K562 (cell line): Measurements from ENCODE around the gene SLC24A3. TPM values are rescaled to one million over a fixed set of nuclear protein-coding genes. Genes with fewer than 3 reads are reported as not detected.

Source experiments
- ATAC-seq: fragments of 200-7000 bp; cut with Tn5 transposase; 3 replicates; pipeline ENCODE4 v1.9.1; 2020; ENCODE audit warnings: moderate library complexity
- BruUV-seq: library from RNA; stranded (reverse); fragments of 400-500 nt; replicated peaks from 2 replicates; lab custom pipeline; 2021; lab: Mats Ljungman, UMichigan
- CTCF ChIA-PET: fragments of 300-600 bp; formaldehyde crosslinking; extraction: SDS; loops from one replicate; lab custom pipeline; 2021; ENCODE audit warnings: low intra/inter-chr PET ratio; lab: Yijun Ruan, JAX
- POLR2A ChIA-PET: fragments of 300-600, 350-650 bp; sonication (Branson Sonifier 250); formaldehyde crosslinking; extraction: SDS; loops from one replicate; lab custom pipeline; 2021; ENCODE audit warnings: antibody characterized with exemption, inconsistent platforms; lab: Yijun Ruan, JAX
- DNase-seq, 4 experiments: peaks; one replicate each; pipeline versions ENCODE4 v3.0.0 to v3.0.0-alpha.2; 2011 to 2018; ENCODE audit warnings: low spot score in 3 of 4, mixed read lengths in 3 of 4; ENCODE audit errors: extremely low read depth in 1 of 4
- FAIRE-seq: peaks from 2 replicates; lab custom pipeline; 2011; peaks lifted over from hg19 to GRCh38; lab: Jason Lieb, UNC
- H2AFZ ChIP-seq: 2 replicates; pipeline ENCODE4 v1.6.0; 2011; ENCODE audit warnings: low read depth, low read length, control low read depth, inconsistent platforms
- H3K27ac ChIP-seq: fragments of 200-600 bp; 3 replicates; pipeline ENCODE4 v1.8.0; 2011; ENCODE audit warnings: low read depth, mild to moderate bottlenecking, control low read depth, inconsistent platforms, low read length, moderate library complexity, mixed read lengths; ENCODE audit errors: extremely low read depth
- H3K27me3 ChIP-seq, 2 experiments: fragments of 300-600 bp in 1 of 2; 2 replicates in 1 of 2; 3 replicates in 1 of 2; pipeline versions ENCODE4 v1.6.0 to v1.8.0; 2011; ENCODE audit warnings: inconsistent platforms in 2 of 2, low read length in 2 of 2, mild to moderate bottlenecking in 1 of 2, mixed read lengths in 1 of 2, moderate library complexity in 1 of 2; ENCODE audit not compliant: control insufficient read depth in 2 of 2, insufficient read depth in 2 of 2
- H3K36me3 ChIP-seq: fragments of 300-600 bp; 3 replicates; pipeline ENCODE4 v1.8.0; 2011; ENCODE audit warnings: mild to moderate bottlenecking, low read length, inconsistent platforms; ENCODE audit not compliant: control insufficient read depth, insufficient read depth
- H3K4me1 ChIP-seq, 2 experiments: fragments of 200-600 bp in 1 of 2; replicated peaks in 1 of 2; 2 replicates in 1 of 2; 3 replicates in 1 of 2; pipeline versions ENCODE4 v1.5.1 to v1.8.0; 2011; ENCODE audit warnings: inconsistent platforms in 2 of 2, low read length in 2 of 2, mild to moderate bottlenecking in 1 of 2, mixed read lengths in 1 of 2, moderate library complexity in 1 of 2; ENCODE audit not compliant: control insufficient read depth in 2 of 2, insufficient read depth in 2 of 2
- H3K4me2 ChIP-seq: 2 replicates; pipeline ENCODE4 v1.6.1; 2011; ENCODE audit warnings: low read length, control low read depth, inconsistent platforms, mixed read lengths; ENCODE audit not compliant: insufficient read depth
- H3K4me3 ChIP-seq: fragments of 200-600 bp; sonication (generic), shearing (Covaris generic); 2 replicates; pipeline ENCODE4 v1.5.1; 2016; ENCODE audit warnings: control low read depth, inconsistent platforms
- H3K79me2 ChIP-seq: fragments of 200-600 bp; 3 replicates; pipeline ENCODE4 v1.8.0; 2011; ENCODE audit warnings: low read length, inconsistent platforms; ENCODE audit not compliant: control insufficient read depth, insufficient read depth
- H3K9ac ChIP-seq, 2 experiments: 2 replicates each; pipeline versions ENCODE4 v1.6.0 to v1.6.1; 2011; ENCODE audit warnings: low read depth in 2 of 2, low read length in 2 of 2, control low read depth in 1 of 2, inconsistent platforms in 1 of 2, mild to moderate bottlenecking in 1 of 2, mixed read lengths in 1 of 2; ENCODE audit not compliant: insufficient read depth in 1 of 2
- H3K9me1 ChIP-seq: one replicate; pipeline ENCODE4 v1.6.0; 2011; ENCODE audit warnings: inconsistent platforms, mild to moderate bottlenecking, low read length, moderate library complexity; ENCODE audit not compliant: control insufficient read depth, insufficient read depth
- H3K9me3 ChIP-seq: replicated peaks from 2 replicates; pipeline ENCODE4 v1.5.1; 2011; ENCODE audit warnings: low read depth, low read length, inconsistent platforms; ENCODE audit not compliant: control insufficient read depth, insufficient read depth
- H4K20me1 ChIP-seq: replicated peaks from 2 replicates; pipeline ENCODE4 v1.6.1; 2011; ENCODE audit warnings: low read length, inconsistent platforms, mixed read lengths; ENCODE audit not compliant: control insufficient read depth, insufficient read depth
- ETV1 ChIP-seq: fragments of 450-650 bp; conservative IDR thresholded peaks from 2 replicates; pipeline ENCODE4 v1.6.1; 2016; ENCODE audit warnings: missing genetic modification characterization, control low read depth, low read depth, missing compliant biosample characterization
- RBM25 ChIP-seq: fragments of 200-400 bp; formaldehyde crosslinking; IDR thresholded peaks from 2 replicates; pipeline ENCODE4 v1.6.1; 2018; ENCODE audit warnings: low read length, low read depth, moderate library complexity; ENCODE audit not compliant: severe bottlenecking
- SAFB2 ChIP-seq: fragments of 200-400 bp; formaldehyde crosslinking; IDR thresholded peaks from 2 replicates; pipeline ENCODE4 v1.6.1; 2018; ENCODE audit warnings: borderline replicate concordance, low read length, low read depth, moderate library complexity; ENCODE audit not compliant: severe bottlenecking
- SETDB1 ChIP-seq: IDR thresholded peaks from one replicate; pipeline ENCODE4 v1.6.1; 2012; ENCODE audit warnings: low read length, control low read depth, inconsistent platforms
- ZNF253 ChIP-seq: fragments of 250-450 bp; sonication (Bioruptor Pico); conservative IDR thresholded peaks from 2 replicates; pipeline ENCODE4 v1.6.1; 2021; ENCODE audit warnings: mild to moderate bottlenecking
- WGBS: fragments of 100-300 bp; shearing (Covaris generic); methylation state at CpG from one replicate; pipeline ENCODE4 v1.1.6; 2016; ENCODE audit warnings: low coverage, mixed read lengths; ENCODE audit not compliant: insufficient coverage; ENCODE audit errors: missing lambda C conversion rate; 5-methylcytosine and 5-hydroxymethylcytosine counted together
- in situ Hi-C: fragments of 300-500 bp; cut with MboI; formaldehyde crosslinking; loops from 4 replicates; pipeline ENCODE4 v1.15.0; 2018; ENCODE audit warnings: inconsistent platforms, mixed read lengths
- intact Hi-C: fragments of 100-400 bp; cut with micrococcal nuclease; formaldehyde crosslinking; loops from 2 replicates; pipeline ENCODE4 v1.14.2; 2022
- polyA plus RNA-seq, 8 experiments: library from polyadenylated mRNA; depleted of rRNA in 4 of 8; stranded (reverse) in 5 of 8; unstranded in 3 of 8; fragments of >200 nt; fragmentation: Nextera tagmentation in 2 of 8; fragmentation: Illumina TruSeq in 1 of 8; extraction: Ambion mirVana in 2 of 8; extraction: Trizol in 1 of 8; gene quantifications; 2 replicates each; pipeline versions ENCODE4 v1.2.1 to v1.2.3, GENCODE V29; 2011 to 2014; ENCODE audit warnings: inconsistent platforms in 1 of 8, missing spikeins in 1 of 8
- total RNA-seq, 7 experiments: library from RNA; depleted of rRNA in 6 of 7; stranded (reverse); fragments of >200 nt in 6 of 7; fragmentation: Illumina TruSeq in 2 of 7; extraction: Trizol in 2 of 7; gene quantifications; 2 replicates each; pipeline versions ENCODE4 v1.2.1 to v1.2.3, GENCODE V29; 2011 to 2021; ENCODE audit warnings: low replicate concordance in 1 of 7
- TF ChIP-seq, protein P1 (sequence below): fragments of 250-450 bp; sonication (Bioruptor Pico); IDR thresholded peaks from 2 replicates; pipeline ENCODE4 v1.5.0; 2021; ENCODE audit warnings: mild to moderate bottlenecking, borderline replicate concordance

Gene SLC24A3
- total and polyA plus RNA-seq, 9 of the 15 experiments (the other 6 are each of a cell fraction or from before 2014, with no cell fraction given) = not detected

DNA sequence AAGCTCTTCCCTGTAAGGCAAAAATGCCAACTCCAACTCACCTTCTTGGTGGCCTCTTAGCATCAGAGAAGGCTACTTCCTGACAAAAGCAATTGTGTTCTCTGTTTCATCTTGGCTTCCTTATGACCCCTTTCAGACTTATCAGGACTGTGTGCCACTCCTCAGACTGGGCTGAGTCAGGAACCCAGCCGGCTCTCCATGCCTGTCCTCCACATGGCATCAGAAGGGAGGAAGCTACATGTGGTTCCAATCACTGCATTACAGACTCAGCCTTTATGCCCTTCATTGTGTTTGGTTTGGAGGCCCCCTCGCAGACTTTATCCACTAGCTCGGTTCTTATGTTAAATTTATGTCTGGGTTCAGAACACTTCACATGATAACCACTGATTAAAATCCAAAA is 142.5 kb downstream of the SLC24A3 start (continued):
- TF ChIP-seq, protein P1, sequence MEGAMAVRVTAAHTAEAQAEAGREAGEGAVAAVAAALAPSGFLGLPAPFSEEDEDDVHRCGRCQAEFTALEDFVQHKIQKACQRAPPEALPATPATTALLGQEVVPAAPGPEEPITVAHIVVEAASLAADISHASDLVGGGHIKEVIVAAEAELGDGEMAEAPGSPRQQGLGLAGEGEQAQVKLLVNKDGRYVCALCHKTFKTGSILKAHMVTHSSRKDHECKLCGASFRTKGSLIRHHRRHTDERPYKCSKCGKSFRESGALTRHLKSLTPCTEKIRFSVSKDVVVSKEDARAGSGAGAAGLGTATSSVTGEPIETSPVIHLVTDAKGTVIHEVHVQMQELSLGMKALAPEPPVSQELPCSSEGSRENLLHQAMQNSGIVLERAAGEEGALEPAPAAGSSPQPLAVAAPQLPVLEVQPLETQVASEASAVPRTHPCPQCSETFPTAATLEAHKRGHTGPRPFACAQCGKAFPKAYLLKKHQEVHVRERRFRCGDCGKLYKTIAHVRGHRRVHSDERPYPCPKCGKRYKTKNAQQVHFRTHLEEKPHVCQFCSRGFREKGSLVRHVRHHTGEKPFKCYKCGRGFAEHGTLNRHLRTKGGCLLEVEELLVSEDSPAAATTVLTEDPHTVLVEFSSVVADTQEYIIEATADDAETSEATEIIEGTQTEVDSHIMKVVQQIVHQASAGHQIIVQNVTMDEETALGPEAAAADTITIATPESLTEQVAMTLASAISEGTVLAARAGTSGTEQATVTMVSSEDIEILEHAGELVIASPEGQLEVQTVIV (CRISPR knock-in tag) = no peak
- TF ChIP-seq ZNF253 (CRISPR knock-in tag) = no peak

DNA sequence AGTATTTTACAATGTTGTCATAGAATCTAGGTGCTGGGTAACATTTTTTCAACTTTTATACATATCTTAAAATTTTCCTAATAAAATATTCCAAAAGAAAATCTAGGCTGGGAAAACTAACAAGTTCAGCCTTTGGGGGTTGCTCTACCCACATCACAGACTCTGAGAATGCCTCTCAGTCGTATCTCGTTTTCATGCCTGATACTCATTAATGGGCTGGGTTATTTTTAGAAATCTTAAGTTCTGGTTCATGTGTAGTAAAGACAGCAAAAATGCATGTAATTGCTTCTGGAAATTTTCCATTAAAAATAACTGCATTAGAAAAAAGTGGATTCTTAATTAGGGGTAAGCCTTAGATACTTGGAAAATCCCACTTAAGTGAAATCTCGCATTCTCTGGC is 149.3 kb downstream of the SLC24A3 start:
- DNase-seq (no peak), FAIRE-seq (no peak), ATAC-seq (no peak)
- intact Hi-C loops = no loop called here
- Histone ChIP-seq H3K27ac (no peak overlapping the region), H2AFZ (no peak overlapping the region), H3K4me1 (no peaks in the 10 kb centered on the region), H3K9ac (no peak overlapping the region), H3K36me3 (no peaks in the 10 kb centered on the region), H3K4me3 (no peak overlapping the region), H3K9me3 (no peaks in the 10 kb centered on the region), H3K4me2 (no peak overlapping the region), H4K20me1 (no peaks in the 10 kb centered on the region), H3K27me3 (no peaks in the 10 kb centered on the region), H3K79me2 (no peaks in the 10 kb centered on the region), H3K9me1 (no peaks in the 10 kb centered on the region)
- in situ Hi-C loops = no loop called here
- BruUV-seq = no TSS peak
- ChIA-PET CTCF (no interaction called here), POLR2A (no interaction called here)
- TF ChIP-seq SETDB1 (no peak), RBM25 (no peak), SAFB2 (no peak), ETV1 (tag) (no peak)
- 0% methylated on average over 3 of the region's 3 CpGs for WGBS
